ENCODE measurements around the gene C2orf78.
"Not testable (repeated sequence)": the region's sequence is repeated elsewhere in the genome, so short reads cannot be mapped to it uniquely, and the experiment has no call there.

The C2orf78 gene, protein sequence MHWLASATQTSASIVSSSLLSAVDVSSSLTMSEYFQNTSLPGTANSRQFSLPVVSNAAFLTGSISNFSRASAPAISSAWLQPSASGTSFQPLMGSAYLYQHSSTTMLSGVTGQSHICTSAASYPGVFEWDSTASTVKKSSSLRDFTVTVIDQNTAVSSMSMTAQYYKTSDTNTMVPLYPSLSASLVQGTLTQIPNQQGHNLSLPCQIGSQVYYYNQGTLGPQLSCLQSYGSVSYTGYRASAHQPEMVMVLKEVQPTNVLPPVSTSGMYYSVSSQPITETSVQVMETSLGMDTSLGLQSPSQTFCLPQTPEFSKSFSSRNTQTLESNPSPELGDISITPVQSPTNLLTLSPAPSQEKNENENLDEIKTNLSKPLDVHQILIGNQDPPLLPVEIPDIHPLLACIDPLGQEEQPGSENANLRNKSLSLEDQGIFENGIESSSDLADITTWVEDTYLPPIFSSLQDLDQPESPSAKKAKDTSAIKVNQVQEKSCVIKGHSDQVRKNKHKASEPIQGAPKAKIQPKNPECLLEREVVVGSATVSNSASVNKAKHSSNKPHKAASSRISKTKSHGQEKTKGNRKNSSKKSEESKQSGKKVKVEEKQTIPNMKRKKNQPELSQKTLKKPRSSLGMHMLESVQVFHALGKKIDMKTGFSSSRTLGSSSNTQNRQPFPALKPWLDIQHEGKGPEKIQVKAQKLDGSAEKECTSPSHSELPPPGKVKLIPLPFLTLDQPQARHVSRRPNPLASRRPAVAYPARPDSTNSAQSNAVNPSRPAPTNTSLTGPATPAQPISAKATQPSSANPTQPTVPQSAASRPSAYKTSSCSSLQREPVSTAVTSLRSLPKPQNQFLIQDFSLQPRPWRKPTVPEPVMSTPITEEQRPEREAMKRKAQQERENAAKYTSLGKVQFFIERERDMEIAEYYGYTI

DNA sequence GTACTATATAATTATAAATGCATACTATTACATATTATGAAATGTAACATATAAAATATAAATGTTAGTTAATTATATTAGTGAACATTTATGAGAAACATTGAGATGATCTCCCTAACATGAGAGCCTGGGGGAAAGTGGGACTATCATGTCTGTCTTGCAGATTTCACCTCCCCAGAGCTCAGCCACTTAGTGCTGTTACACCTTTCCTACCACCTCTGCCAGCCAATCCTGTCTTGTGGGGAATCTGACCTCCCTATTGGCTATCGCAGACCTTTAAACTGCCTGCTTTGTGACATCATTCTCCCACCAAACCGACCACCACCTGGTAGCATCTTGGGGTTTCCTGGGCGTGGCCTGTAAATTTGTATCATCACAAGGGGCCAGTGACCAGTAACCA is at the start of gene C2orf78:
C2orf78 (plus strand) TSS at position 301 of the 400 bp plus-strand sequence. CDS start 127 bp downstream, outside the sequence.
- DNase-seq (ENCODE audit: low read depth), result not testable (repeated sequence)

DNA sequence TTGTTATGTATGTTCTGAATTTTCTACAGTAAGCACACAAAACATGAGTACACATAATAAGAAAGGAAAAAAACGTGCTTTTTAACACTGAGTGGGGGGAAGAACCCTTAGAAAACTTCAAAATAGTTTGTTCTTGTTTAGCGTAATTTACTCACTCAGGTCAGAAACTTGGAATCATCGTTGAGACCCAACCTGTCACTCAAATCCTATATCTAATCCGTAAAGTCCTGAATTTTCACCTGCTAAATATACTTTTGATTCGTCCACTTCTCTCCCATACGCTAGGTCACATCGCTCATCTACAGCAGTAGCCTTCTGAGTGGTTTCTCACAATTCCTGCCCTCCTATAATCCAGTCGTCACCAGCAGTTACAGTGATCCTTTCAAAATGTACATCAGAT is 47.6 kb upstream of the C2orf78 start:
- no peak for DNase-seq (ENCODE audit: low read depth)

DNA sequence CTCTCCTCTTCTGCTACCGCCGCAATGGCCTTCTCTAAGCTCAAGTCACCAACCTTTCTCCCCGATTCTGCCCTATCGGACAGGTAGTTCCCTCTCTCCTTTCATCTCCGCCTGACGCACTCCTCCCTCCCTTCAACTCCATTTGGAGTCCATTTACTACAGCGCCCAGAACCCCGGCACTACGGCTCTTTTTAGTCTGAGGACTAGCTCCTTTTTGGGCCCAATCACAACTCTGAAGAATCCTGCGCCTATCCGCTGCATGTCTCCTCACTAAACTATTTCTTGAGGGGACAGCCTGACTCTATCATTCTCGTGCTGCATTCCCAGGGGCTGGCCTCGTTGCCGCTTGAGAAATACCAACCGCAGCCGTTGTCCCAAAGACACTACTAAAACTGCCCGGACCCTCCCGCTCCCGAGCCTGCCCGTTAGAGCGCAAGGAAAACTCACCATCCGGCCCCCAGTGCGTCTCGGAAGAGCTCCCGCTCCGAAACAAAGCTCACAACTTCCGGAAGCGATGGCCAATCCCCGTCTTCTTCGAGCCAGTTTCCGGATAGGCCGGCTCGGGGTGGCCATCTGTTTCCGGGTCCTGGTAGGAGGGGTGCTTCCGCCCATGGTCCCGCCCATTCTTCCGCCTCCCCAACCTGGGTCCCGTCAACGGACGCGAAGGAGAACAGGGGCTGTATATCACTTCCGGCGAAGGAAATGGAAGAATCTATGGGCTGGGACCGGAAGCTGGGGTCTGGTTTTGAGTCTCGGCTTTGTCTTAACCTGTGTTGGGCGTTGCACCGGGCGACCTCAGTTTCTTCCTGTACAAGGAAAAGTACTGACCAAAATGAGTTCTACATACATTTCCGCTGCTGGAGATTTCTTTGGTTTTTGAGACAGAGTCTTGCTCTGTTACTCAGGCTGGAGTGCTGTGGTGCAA is 46.9 kb upstream of the C2orf78 start, which contains the start of gene TPRKB:
TPRKB (minus strand) TSS at position 491 of the 925 bp plus-strand sequence. CDS start 2,776 bp downstream, outside the sequence.
- DNase-seq (ENCODE audit: low read depth), result peak; percentile 91

DNA sequence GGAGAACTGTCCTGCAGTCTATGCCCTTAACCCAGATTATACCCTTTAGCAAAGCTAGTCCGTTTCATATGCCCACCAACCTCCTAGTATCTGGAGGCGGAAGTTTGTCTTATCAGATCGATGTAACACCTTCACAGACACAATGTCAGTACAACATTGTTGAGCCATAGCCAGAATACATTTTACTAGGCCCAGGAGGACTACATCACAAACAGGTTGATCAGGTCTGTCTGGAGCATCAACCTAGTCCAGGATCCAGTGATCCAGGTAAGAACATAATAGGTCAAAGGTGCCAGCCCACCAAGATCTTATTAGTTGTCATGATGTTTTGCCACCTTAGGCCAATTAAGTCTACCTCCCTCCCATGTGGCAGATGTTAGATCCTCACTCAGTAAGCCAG is 44.9 kb upstream of the C2orf78 start:
- no peak for DNase-seq (ENCODE audit: low read depth)

DNA sequence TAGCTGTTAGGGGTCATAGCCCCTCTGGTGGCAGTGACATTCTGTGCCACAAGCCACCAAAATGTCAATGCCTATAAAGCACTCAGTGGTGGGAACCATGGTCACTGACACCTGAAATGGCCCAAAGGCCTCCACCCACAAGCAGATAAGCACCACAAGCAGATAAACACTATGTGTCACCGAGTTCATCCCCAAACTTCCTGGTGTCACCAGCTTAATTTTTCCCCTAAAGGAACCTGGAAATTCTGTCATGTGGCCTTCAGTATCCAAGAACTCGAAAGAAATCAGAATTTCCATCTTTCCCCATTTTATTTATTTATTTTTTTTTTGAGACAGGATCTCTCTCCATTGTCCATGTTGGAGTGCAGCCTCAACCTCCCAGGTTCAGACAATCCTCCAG is 43.2 kb upstream of the C2orf78 start:
- no peak for DNase-seq (ENCODE audit: low read depth)

DNA sequence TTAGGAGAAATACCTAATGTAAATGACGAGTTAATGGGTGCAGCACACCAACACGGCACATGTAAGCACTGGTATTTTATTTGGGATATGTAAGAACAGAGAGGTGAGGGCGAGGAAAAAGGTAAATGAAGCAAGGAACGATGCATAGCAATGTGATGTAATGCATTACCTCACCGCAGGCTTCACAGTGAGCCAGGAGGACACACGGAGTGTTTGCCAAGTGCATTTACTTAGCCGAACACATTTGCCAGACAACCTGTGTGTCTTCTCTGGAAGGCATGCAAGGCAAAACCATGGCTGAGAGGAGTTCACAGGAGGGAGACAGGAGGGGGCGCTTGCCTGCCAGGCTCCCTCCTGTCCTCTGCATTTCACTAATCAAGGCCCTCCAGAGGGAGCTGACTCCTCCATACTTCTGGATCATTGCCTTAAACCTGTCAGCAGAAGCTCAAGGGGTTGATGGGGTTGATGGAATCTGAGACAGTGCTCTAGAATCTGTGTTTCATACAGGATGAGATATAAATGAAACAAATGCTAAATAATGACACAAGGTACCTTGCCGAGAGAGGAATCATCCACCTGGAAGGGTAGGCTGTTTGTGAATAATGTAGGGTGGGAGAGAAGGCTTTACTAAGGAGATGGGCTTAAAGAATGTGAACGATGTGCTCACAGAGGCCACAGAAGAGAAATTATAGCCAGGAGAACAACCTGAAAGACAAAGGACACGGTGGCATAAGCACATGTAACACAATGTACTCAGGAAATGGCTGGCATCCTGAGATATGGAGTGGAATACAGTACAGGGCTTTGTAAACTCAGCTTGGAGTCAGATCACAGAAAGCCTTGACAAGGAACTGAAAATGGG is 37.7 kb upstream of the C2orf78 start:
- DNase-seq (ENCODE audit: low read depth), result no peak

DNA sequence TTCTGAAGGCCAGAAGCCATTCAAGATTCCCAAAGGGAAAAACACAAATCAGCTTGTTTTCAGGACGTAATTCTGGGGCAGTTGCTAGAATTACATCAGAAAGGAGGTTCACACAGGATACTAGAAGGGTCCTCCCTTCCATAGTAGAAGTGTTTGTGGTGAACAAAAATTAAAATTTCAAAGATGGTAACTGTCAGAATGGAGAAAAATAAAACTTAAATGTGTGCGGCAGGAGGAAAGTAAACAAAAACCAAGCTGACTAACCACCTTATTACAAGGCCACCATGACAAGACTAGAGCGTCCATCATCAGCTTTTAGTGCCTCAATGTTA is 37.1 kb upstream of the C2orf78 start:
- no peak for DNase-seq (ENCODE audit: low read depth)

DNA sequence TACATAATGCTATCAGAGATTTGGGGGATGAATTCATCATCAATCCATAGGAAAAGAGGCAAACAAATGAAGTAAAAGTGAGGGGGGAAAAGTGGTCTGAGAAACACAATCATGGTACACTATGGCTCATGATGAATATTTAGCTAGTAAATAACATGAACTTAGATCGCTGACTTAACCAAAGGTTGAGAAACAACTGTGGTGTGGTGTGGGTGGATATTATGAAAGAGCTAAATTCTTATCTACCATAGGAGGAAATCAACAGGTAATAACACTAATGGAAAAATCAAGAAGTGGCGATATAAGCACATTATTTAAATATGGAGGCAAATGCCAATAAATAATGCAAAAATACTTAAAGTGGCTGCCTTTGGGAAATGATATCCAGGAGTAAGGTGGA is 34.7 kb upstream of the C2orf78 start:
- DNase-seq (ENCODE audit: low read depth), result no peak

DNA sequence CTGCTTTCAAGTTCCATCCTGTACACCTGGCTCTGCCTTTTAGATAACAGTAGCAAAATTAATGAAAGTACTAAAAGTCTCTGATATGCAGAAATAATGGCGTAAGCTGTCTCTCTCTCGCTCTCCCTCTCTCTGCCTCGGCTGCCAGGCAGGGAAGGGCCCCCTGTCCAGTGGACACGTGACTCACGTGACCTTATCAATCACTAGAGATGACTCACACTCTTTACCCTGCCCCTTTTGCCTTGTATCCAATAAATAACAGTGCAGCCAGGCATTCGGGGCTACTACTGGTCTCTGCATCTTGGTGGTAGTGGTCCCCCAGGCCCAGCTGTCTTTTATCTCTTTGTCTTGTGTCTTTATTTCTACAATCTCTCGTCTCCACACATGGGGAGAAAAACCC is 29.7 kb upstream of the C2orf78 start:
- DNase-seq (ENCODE audit: low read depth), result not testable (repeated sequence)

DNA sequence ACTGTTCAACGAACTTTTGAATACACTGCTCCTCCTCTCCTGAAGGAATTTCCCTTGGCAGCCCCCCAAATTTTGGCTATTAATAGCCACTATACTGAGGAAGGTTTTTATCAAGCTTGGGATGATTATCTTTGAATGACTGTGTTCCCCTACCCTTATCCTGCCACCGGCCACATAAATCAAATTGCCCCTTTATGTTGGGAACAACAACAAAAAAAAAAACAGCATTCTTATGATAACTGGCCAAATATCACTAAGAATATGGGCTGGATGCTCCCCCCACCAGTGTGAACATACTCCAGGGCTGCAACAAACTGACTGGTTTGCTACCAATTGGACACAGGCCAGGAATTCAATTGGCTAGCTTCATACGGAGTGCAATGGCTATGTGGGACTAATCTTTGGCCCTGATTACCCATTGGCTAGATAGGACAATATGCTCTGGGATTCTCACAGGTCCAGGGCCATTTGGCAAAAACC is 24.7 kb upstream of the C2orf78 start:
- no peak for DNase-seq (ENCODE audit: low read depth)

DNA sequence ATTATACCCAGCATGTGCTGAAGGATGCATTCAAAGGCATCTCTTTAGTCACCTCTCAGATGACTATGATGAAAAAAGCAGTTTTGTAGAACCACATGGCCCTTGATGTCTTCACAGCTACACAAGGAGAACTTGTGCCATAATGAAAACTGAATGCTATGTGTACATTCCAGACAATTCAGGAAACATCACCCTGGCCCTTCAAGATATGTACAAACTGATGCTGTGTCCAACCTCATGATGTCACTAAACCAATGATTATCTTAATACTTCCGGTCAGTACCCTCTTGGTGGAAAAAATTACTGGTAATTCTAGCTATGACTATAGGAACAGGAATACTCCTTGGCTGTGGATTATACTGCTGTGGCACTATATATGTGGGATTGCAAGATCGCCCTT is 24.1 kb upstream of the C2orf78 start:
- no peak for DNase-seq (ENCODE audit: low read depth)

DNA sequence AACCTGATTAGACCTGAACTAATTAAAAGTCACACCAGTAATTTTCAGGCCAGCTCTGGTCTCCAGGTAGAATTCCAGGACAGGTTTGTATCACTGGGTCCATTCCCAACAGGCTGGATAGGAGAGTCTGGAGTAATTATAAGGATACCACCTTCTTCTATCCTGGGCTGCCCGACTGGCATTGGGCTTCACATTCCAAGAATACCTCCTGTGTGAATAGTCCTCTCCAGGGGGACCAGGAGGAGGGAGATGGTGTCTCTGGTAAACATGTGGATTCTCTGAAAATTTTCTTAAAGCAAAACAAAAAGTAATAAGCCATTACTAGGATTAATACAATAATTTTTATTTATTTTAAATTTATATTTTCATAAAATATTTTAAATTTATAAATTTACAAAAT is 21.4 kb upstream of the C2orf78 start:
- no peak for DNase-seq (ENCODE audit: low read depth)

DNA sequence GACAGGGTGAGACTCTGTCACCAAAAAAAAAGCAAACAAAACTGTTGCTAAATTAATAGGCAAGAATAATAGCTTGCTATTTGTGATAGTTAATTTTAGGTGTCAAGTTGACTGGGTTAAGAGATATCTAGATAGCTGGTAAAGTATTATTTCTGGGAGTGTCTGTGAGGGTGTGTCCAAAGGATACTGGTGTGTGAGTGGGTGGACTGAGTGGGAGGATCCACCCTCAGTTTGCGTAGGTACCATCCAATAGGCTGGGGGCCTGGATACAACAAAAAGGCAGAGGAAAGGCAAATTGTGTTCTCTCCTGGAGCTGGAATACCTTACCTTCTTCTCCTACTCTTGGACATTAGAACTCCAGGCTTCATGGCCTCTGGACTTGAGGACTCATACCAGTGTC is 19.0 kb upstream of the C2orf78 start:
- no peak for DNase-seq (ENCODE audit: low read depth)

DNA sequence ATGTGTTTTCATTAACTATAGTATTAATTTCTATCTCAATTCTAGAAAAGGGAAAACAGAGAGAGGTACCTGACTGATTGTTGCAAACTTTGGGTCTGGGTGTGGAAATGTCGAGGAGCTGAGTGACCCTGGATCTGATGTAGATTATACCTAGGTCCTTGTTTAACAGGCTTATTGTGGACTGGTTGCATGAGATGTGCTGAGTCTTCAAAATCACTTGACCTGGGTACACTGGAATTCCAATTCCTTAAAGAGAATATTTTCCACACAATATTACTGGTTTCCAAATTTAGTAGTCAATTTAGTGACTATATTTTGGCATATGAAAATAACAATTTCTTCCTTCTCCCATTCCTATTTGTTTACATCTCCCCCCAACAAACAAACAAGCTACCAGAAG is 17.6 kb upstream of the C2orf78 start:
- DNase-seq (ENCODE audit: low read depth), result no peak

DNA sequence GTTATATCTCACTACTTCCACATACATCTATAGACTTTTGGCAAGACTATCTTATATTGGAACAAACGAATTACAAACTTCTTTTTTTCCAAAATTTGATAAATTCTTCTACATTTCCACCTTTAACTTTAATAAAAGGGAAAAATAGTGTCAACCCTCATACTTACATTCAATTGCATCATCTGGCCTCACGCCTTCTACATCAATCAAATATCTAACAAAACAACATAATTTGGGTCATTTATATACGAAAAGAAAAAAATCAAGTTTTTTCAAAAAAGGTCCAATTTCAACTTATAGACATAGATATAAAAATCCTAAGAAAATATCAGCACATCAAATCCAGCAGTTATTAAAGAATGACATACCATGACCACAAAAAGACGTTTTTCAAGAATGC is 17.0 kb upstream of the C2orf78 start:
- DNase-seq (ENCODE audit: low read depth), result no peak

DNA sequence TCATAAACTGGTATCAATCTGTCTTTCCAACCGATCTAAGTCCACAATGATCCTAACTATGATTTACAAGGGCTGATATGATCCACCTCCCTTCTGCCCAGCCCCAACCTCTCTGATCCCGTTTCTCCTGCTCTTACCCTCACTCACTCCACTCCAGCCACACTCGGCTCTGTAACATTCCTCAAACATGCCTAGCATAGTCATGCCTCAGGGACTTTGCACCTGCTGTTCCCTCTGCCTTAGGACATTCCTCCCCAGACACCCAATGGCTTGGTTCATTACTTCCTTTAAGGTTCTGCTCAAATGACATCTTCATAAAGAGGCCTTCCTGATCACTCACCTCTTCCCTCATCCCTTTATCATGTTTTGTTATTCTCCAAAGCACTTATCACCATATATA is 13.3 kb upstream of the C2orf78 start:
- no peak for DNase-seq (ENCODE audit: low read depth)

DNA sequence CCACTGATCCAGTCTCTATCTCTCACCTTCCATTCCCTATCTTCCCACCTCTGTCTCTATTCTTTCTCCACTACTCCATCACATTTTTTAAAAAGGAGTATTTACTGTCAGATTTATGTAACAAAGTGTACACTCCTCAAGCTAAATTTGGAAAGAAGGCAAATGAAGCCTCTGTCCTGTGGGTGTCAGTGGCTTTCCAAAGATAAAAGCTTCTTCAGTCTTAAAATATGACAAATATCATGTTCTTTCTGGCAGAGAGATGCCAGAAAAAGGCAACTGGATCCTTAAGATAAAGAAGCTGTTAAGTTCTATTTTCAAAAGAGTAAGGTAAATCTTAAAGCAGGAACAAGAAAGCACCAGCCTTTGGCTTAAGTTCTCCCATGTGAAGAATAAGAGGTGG is 11.2 kb upstream of the C2orf78 start:
- no peak for DNase-seq (ENCODE audit: low read depth)

DNA sequence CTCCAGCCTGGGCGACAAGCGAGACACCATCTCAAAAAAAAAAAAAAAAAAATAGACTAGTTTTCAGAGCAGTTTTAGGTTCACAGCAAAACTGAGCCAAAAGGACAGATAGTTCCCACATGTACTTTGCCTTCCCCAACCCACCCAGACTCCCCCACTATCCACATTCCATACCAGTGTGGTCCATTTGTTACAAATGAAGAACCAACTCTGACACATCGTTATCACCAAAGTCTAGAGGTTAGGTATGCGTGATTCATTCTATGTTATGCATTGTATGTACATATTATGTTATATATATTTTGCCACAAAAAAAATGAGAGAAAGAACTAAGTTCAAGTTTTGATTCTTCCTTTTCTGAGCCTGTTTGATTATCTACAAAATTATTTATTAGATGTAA is 7.6 kb upstream of the C2orf78 start:
- no peak for DNase-seq (ENCODE audit: low read depth)

DNA sequence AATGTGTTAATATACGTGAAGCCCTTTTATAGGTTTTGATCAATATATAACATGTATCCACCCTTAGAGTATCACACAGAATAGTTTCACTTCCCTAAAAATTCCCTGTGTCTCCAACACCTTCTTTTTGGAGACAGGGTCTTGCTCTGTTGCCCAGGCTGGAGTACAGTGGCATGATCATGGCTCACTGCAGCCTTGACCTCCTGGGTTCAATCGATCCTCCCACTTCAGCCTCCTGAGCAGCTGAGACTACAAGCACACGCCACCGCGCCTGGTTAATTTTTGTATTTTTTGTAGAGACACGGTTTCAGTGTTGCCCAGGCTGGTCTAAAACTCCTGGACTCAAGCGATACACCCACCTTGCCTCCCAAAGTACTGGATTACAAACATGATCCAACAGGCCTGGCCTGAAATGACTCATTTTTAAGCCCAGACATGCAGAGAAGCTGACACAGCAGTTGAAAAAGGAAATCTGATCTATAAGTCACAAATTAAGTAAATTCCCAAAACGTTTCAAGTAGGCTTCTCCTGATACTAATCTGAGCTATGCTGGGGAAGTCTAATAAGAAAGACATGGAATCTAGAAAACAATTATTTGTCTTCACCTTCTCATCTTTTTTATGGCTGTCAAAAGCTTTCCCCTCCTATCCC is 7.0 kb upstream of the C2orf78 start:
- no peak for DNase-seq (ENCODE audit: low read depth)

DNA sequence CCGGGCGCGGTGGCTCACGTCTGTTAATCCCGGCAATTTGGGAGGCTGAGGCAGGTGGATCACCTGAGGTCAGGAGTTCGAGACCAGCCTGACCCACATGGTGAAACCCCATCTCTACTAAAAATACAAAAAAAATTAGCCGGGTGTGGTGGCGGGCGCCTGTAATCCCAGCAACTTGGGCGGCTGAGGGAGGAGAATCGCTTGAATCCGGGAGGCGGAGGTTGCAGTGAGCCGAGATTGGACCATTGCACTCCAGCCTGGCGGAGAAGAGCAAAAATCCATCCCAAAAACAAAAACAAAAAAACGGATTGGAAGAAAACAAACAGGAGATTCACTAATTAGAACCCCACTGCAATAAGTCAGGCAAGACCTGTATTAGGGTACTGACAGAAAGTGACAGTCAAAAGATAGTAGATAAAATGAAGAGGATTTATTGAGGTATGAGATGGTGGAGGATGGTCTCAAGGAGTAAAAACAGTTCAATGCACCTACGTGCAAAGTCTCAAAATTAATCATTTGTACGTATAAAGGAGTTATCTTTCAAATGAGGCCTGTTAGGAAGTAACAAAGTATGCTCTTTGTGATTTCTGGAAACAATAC is 5.0 kb upstream of the C2orf78 start:
- not testable (repeated sequence) for DNase-seq (ENCODE audit: low read depth)

Measured in stimulated activated CD8-positive, alpha-beta memory T cell treated with anti-CD3 and anti-CD28 coated beads, Interleukin-7, amount 100 ng/mL, for 24 hours (primary cell).